ENCODE measurements around the gene PFDN4. TPM values are rescaled to one million over a fixed set of nuclear protein-coding genes. Genes with fewer than 3 reads are reported as not detected.
"Not testable (repeated sequence)": the region's sequence is repeated elsewhere in the genome, so short reads cannot be mapped to it uniquely, and the experiment has no call there.

The PFDN4 gene
- polyA plus RNA-seq, 2 of the 4 experiments (the other 2 are of a cell fraction): 140 to 146 TPM

DNA sequence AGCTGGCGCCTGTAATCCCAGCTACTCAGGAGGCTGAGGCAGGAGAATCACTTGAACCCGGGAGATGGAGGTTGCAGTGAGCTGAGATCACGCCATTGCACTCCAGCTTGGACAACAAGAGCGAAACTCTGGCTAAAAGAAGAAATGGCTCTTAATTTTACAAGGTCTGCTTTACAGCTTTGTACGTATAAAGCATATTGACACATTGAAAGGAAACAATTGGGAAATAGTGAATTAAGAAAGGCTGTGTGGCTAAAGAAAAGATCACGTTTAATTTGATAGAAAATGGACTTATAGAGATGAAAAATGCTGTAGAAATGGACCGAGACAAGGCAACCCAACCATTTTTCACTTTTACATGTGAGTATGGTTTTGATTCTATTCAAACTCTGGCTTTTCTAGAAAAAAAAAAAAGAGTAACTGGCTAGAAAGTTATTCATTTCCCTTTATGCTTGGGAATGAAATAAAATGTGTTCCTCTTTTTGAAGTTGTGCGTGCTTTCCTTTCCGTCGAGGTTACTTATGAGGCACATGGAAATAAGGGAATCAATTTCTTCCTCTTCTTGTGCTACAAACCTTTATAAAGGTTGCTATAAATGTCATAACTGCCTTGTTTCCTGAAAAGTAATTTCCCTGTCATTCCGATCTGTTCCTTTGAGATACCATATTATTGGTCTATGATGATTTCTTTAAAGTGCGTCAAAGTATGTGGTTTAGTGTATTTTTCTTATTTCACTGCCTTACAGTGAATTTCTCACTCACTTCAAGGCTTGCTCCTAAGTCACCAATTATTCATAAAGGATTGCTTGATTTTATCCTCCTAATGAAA, 29.4 kb downstream of the PFDN4 start:
- POLR2A ChIA-PET: no interaction called here
- TF ChIP-seq RNF2 (IDR thresholded peaks at IDR 0.05; ENCODE audit: borderline replicate concordance, low read depth) (no peak), SMC3 (IDR thresholded peaks at IDR 0.05) (no peak), CEBPB (IDR thresholded peaks at IDR 0.05) (no peak), RFX5 (IDR thresholded peaks at IDR 0.05) (no peak), KDM1A (IDR thresholded peaks at IDR 0.05; ENCODE audit: low read depth) (no peak)
- no peaks in the 10 kb centered on the region for H3K9me3 ChIP-seq
- no peak for ATAC-seq
- WGBS (ENCODE audit: missing lambda C conversion rate): 49% methylated on average over 12 of the region's 12 CpGs
- H3K4me1 ChIP-seq: no peaks in the 10 kb centered on the region
- no peak for DNase-seq (ENCODE audit: low read depth in 1 of 2, low spot score in 1 of 2)
- FAIRE-seq: no peak
- no peak overlapping the region for H3K27ac ChIP-seq
- CTCF ChIA-PET: interaction anchor here (0.7 to 1.4 kb wide), 2 partner anchors 64 to 410 kb away, joined by 3 to 4 read pairs; no protein-coding TSS in a partner anchor
- no peak overlapping the region for H3K4me3 ChIP-seq
- H3K4me2 ChIP-seq: no peak overlapping the region

DNA sequence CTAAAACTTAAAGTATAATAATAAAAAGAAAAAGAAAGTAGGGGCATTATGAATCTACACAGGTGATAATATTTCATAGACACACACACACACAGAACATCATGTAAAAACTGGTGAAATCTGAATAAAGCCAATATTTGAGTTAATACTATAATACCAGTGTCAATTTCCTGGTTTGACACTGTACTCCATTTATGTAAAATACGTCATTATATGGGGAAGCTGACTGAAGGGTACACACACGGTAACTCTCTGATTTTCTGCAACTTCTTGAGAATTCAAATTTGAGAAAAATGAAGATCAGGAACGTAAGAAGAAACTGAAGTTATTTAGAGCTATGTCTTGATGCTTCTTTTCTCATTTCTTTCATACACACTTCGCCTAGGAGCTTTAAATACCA, 36.2 kb downstream of the PFDN4 start:
- 41% methylated on average over 4 of the region's 4 CpGs for WGBS (ENCODE audit: missing lambda C conversion rate)
- Histone ChIP-seq H3K4me3 (no peak overlapping the region), H3K4me1 (no peaks in the 10 kb centered on the region), H3K27ac (no peak overlapping the region), H3K4me2 (no peak overlapping the region), H3K9me3 (no peaks in the 10 kb centered on the region)
- DNase-seq (ENCODE audit: low read depth in 1 of 2, low spot score in 1 of 2) (no peak), ATAC-seq (no peak), FAIRE-seq (no peak)
- TF ChIP-seq MYC (IDR thresholded peaks at IDR 0.05; ENCODE audit: borderline replicate concordance, low read length) (no peak), HOXA7 (CRISPR knock-in tag; IDR thresholded peaks at IDR 0.05) (no peak), SREBF2 (IDR thresholded peaks at IDR 0.05) (no peak), NR3C1 (IDR thresholded peaks at IDR 0.05) (no peak), KDM1A (IDR thresholded peaks at IDR 0.05; ENCODE audit: low read depth) (no peak), PHF8 (IDR thresholded peaks at IDR 0.05; ENCODE audit: borderline replicate concordance, low read depth) (no peak), RFX5 (IDR thresholded peaks at IDR 0.05) (no peak), RNF2 (IDR thresholded peaks at IDR 0.05; ENCODE audit: borderline replicate concordance, low read depth) (no peak), ZNF302 (CRISPR knock-in tag; IDR thresholded peaks at IDR 0.05) (no peak), JUNB (IDR thresholded peaks at IDR 0.05) (no peak), GATA3 (IDR thresholded peaks at IDR 0.05; ENCODE audit: borderline replicate concordance) (no peak), POLR2A (IDR thresholded peaks at IDR 0.05; ENCODE audit: low read length) (no peak), MAFK (IDR thresholded peaks at IDR 0.05; ENCODE audit: partially characterized antibody) (no peak), EHMT2 (IDR thresholded peaks at IDR 0.05; ENCODE audit: low read depth) (no peak)
- TF ChIP-seq, protein P1, sequence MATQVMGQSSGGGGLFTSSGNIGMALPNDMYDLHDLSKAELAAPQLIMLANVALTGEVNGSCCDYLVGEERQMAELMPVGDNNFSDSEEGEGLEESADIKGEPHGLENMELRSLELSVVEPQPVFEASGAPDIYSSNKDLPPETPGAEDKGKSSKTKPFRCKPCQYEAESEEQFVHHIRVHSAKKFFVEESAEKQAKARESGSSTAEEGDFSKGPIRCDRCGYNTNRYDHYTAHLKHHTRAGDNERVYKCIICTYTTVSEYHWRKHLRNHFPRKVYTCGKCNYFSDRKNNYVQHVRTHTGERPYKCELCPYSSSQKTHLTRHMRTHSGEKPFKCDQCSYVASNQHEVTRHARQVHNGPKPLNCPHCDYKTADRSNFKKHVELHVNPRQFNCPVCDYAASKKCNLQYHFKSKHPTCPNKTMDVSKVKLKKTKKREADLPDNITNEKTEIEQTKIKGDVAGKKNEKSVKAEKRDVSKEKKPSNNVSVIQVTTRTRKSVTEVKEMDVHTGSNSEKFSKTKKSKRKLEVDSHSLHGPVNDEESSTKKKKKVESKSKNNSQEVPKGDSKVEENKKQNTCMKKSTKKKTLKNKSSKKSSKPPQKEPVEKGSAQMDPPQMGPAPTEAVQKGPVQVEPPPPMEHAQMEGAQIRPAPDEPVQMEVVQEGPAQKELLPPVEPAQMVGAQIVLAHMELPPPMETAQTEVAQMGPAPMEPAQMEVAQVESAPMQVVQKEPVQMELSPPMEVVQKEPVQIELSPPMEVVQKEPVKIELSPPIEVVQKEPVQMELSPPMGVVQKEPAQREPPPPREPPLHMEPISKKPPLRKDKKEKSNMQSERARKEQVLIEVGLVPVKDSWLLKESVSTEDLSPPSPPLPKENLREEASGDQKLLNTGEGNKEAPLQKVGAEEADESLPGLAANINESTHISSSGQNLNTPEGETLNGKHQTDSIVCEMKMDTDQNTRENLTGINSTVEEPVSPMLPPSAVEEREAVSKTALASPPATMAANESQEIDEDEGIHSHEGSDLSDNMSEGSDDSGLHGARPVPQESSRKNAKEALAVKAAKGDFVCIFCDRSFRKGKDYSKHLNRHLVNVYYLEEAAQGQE (IDR thresholded peaks at IDR 0.05): no peak
- TF ChIP-seq, protein P2, sequence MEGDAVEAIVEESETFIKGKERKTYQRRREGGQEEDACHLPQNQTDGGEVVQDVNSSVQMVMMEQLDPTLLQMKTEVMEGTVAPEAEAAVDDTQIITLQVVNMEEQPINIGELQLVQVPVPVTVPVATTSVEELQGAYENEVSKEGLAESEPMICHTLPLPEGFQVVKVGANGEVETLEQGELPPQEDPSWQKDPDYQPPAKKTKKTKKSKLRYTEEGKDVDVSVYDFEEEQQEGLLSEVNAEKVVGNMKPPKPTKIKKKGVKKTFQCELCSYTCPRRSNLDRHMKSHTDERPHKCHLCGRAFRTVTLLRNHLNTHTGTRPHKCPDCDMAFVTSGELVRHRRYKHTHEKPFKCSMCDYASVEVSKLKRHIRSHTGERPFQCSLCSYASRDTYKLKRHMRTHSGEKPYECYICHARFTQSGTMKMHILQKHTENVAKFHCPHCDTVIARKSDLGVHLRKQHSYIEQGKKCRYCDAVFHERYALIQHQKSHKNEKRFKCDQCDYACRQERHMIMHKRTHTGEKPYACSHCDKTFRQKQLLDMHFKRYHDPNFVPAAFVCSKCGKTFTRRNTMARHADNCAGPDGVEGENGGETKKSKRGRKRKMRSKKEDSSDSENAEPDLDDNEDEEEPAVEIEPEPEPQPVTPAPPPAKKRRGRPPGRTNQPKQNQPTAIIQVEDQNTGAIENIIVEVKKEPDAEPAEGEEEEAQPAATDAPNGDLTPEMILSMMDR (IDR thresholded peaks at IDR 0.05): no peak
- TF ChIP-seq, protein P3, sequence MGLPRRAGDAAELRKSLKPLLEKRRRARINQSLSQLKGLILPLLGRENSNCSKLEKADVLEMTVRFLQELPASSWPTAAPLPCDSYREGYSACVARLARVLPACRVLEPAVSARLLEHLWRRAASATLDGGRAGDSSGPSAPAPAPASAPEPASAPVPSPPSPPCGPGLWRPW (IDR thresholded peaks at IDR 0.05): no peak
- TF ChIP-seq, protein P4, sequence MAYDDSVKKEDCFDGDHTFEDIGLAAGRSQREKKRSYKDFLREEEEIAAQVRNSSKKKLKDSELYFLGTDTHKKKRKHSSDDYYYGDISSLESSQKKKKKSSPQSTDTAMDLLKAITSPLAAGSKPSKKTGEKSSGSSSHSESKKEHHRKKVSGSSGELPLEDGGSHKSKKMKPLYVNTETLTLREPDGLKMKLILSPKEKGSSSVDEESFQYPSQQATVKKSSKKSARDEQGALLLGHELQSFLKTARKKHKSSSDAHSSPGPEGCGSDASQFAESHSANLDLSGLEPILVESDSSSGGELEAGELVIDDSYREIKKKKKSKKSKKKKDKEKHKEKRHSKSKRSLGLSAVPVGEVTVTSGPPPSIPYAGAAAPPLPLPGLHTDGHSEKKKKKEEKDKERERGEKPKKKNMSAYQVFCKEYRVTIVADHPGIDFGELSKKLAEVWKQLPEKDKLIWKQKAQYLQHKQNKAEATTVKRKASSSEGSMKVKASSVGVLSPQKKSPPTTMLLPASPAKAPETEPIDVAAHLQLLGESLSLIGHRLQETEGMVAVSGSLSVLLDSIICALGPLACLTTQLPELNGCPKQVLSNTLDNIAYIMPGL (CRISPR knock-in tag; IDR thresholded peaks at IDR 0.05; ENCODE audit: borderline replicate concordance): no peak
- POLR2A ChIA-PET: no interaction called here
- CTCF ChIA-PET: interaction anchor here (1.4 kb wide), 1 partner anchor 8 kb away, joined by 3 read pairs; no protein-coding TSS in a partner anchor

DNA sequence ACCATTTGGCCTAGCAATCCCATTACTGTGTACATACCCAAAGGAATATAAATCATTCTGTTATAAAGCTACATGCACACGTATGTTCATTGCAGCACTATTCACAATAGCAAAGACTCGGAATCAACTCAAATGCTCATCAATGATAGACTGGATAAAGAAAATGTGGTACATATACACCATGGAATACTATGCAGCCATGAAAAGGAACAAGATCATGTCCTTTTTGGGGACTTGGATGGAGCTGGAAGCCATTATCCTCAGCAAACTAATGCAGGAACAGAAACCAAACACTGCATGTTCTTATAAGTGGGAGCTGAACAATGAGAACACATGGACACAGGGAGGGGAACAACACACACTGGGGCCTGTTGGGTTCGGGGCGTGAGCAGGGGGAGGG, 40.8 kb downstream of the PFDN4 start:
- not testable (repeated sequence) for DNase-seq (ENCODE audit: low read depth in 1 of 2, low spot score in 1 of 2)

More for the DNA sequence above, 40.8 kb downstream of the PFDN4 start:
- POLR2A ChIA-PET, FAIRE-seq, ATAC-seq, H3K4me1 ChIP-seq, H3K4me2 ChIP-seq, H3K4me3 ChIP-seq, H3K9me3 ChIP-seq, H3K27ac ChIP-seq: not testable (repeated sequence)
- 74% methylated on average over 4 of the region's 4 CpGs for WGBS (ENCODE audit: missing lambda C conversion rate)
- CTCF ChIA-PET: interaction anchor here (1.4 to 1.6 kb wide), 2 partner anchors 14 to 395 kb away, joined by 3 read pairs; no protein-coding TSS in a partner anchor

Data from A549 (cell line).